Thyroid gland (tissue), 4 donors: ENCODE data around the gene DACH2.

Source experiments
- CTCF ChIP-seq, 6 experiments: fragments of 200-600 bp in 3 of 6; fragments of 450-650 bp in 3 of 6; sonication (generic) in 3 of 6; IDR thresholded peaks; one replicate each; pipeline ENCODE4 v1.5.1; 2016 to 2019; ENCODE audit warnings: antibody characterized with exemption in 6 of 6, mild to moderate bottlenecking in 2 of 6, inconsistent platforms in 1 of 6, moderate library complexity in 1 of 6
- POLR2A ChIP-seq, 2 donors: fragments of 450-650 bp; IDR thresholded peaks; one replicate each; pipeline ENCODE4 v1.6.1; 2017; ENCODE audit warnings: antibody characterized with exemption in 2 of 2, mild to moderate bottlenecking in 2 of 2, moderate library complexity in 1 of 2

- TF ChIP-seq POLR2A (IDR thresholded peaks at IDR 0.05) (no peak), CTCF (IDR thresholded peaks at IDR 0.05) (no peak)
Observed at GRCh38 chrX:86329174-86329573, 180.9 kb downstream of the DACH2 start.
